ENCODE data around the gene HCCS. TPM values are rescaled to one million over a fixed set of nuclear protein-coding genes. Genes with fewer than 3 reads are reported as not detected.

The HCCS gene
- total and polyA plus RNA-seq, 2 experiments from 2014 or later = 18.6 to 27.7 TPM

- TF ChIP-seq, protein P1, sequence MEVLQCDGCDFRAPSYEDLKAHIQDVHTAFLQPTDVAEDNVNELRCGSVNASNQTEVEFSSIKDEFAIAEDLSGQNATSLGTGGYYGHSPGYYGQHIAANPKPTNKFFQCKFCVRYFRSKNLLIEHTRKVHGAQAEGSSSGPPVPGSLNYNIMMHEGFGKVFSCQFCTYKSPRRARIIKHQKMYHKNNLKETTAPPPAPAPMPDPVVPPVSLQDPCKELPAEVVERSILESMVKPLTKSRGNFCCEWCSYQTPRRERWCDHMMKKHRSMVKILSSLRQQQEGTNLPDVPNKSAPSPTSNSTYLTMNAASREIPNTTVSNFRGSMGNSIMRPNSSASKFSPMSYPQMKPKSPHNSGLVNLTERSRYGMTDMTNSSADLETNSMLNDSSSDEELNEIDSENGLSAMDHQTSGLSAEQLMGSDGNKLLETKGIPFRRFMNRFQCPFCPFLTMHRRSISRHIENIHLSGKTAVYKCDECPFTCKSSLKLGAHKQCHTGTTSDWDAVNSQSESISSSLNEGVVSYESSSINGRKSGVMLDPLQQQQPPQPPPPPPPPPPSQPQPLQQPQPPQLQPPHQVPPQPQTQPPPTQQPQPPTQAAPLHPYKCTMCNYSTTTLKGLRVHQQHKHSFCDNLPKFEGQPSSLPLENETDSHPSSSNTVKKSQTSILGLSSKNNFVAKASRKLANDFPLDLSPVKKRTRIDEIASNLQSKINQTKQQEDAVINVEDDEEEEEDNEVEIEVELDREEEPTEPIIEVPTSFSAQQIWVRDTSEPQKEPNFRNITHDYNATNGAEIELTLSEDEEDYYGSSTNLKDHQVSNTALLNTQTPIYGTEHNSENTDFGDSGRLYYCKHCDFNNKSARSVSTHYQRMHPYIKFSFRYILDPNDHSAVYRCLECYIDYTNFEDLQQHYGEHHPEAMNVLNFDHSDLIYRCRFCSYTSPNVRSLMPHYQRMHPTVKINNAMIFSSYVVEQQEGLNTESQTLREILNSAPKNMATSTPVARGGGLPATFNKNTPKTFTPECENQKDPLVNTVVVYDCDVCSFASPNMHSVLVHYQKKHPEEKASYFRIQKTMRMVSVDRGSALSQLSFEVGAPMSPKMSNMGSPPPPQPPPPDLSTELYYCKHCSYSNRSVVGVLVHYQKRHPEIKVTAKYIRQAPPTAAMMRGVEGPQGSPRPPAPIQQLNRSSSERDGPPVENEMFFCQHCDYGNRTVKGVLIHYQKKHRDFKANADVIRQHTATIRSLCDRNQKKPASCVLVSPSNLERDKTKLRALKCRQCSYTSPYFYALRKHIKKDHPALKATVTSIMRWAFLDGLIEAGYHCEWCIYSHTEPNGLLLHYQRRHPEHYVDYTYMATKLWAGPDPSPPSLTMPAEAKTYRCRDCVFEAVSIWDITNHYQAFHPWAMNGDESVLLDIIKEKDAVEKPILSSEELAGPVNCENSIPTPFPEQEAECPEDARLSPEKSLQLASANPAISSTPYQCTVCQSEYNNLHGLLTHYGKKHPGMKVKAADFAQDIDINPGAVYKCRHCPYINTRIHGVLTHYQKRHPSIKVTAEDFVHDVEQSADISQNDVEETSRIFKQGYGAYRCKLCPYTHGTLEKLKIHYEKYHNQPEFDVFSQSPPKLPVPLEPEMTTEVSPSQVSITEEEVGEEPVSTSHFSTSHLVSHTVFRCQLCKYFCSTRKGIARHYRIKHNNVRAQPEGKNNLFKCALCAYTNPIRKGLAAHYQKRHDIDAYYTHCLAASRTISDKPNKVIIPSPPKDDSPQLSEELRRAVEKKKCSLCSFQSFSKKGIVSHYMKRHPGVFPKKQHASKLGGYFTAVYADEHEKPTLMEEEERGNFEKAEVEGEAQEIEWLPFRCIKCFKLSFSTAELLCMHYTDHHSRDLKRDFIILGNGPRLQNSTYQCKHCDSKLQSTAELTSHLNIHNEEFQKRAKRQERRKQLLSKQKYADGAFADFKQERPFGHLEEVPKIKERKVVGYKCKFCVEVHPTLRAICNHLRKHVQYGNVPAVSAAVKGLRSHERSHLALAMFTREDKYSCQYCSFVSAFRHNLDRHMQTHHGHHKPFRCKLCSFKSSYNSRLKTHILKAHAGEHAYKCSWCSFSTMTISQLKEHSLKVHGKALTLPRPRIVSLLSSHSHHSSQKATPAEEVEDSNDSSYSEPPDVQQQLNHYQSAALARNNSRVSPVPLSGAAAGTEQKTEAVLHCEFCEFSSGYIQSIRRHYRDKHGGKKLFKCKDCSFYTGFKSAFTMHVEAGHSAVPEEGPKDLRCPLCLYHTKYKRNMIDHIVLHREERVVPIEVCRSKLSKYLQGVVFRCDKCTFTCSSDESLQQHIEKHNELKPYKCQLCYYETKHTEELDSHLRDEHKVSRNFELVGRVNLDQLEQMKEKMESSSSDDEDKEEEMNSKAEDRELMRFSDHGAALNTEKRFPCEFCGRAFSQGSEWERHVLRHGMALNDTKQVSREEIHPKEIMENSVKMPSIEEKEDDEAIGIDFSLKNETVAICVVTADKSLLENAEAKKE (CRISPR knock-in tag; IDR thresholded peaks at IDR 0.05) = no peak
- no peak for TF ChIP-seq REST (IDR thresholded peaks at IDR 0.05; ENCODE audit: unreplicated experiment)
- TF ChIP-seq CREB1 (CRISPR knock-in tag; IDR thresholded peaks at IDR 0.05; ENCODE audit: low read depth) = no peak
- TF ChIP-seq POLR2AphosphoS5 (IDR thresholded peaks at IDR 0.05; ENCODE audit: low read depth) = no peak
- no peak for TF ChIP-seq JUNB (IDR thresholded peaks at IDR 0.05; ENCODE audit: unreplicated experiment)
- TF ChIP-seq STAT1 (IDR thresholded peaks at IDR 0.05; ENCODE audit: unreplicated experiment) = no peak
- TF ChIP-seq NANOG (IDR thresholded peaks at IDR 0.05; ENCODE audit: borderline replicate concordance) = no peak
These were observed 37.8 kb upstream of the HCCS start (continued) for GRCh38 chrX:11073381-11073780.

Measured in GM23338 (cell line).